SK-N-SH (cell line): ENCODE measurements around the gene KLC1. TPM values are rescaled to one million over a fixed set of nuclear protein-coding genes. Genes with fewer than 3 reads are reported as not detected.

Experiments
- CTCF ChIA-PET: fragments of 300-600, 350-600 bp; formaldehyde crosslinking; extraction: SDS; loops from one replicate; lab custom pipeline; 2021; lab: Yijun Ruan, JAX
- POLR2A ChIA-PET: fragments of 350-600 bp; sonication (Branson Sonifier 250); formaldehyde crosslinking; extraction: SDS; loops from one replicate; lab custom pipeline; 2020; ENCODE audit warnings: antibody characterized with exemption, inconsistent platforms; lab: Yijun Ruan, JAX
- DNase-seq: peaks from one replicate; pipeline ENCODE4 v3.0.0; 2012
- H2AFZ ChIP-seq: fragments of 200-600 bp; sonication (generic); 2 replicates; pipeline ENCODE4 v1.8.1; 2016; ENCODE audit warnings: antibody characterized with exemption, mild to moderate bottlenecking, low read depth
- H3F3A ChIP-seq: fragments of 200-600 bp; sonication (generic); replicated peaks from 2 replicates; pipeline ENCODE3; 2016; ENCODE audit warnings: antibody characterized with exemption, mild to moderate bottlenecking; ENCODE audit not compliant: insufficient read depth
- H3K27ac ChIP-seq, 2 experiments: fragments of 200-500 bp in 1 of 2; fragments of 200-600 bp in 1 of 2; sonication (Bioruptor generic) in 1 of 2; sonication (generic), shearing (Covaris generic) in 1 of 2; 2 replicates each; pipeline versions ENCODE4 v1.5.1 to v1.6.1; 2014 to 2016; ENCODE audit warnings: low read depth in 2 of 2, inconsistent platforms in 1 of 2, low read length in 1 of 2, mild to moderate bottlenecking in 1 of 2, mixed read lengths in 1 of 2
- H3K27me3 ChIP-seq: fragments of 200-600 bp; sonication (generic), shearing (Covaris generic); 2 replicates; pipeline ENCODE4 v1.6.1; 2016; ENCODE audit warnings: mixed run types; ENCODE audit not compliant: insufficient read depth
- H3K36me3 ChIP-seq, 2 experiments: fragments of 200-500 bp in 1 of 2; fragments of 200-600 bp in 1 of 2; sonication (Bioruptor generic) in 1 of 2; sonication (generic) in 1 of 2; replicated peaks in 1 of 2; 2 replicates each; pipeline versions ENCODE3 to v1.5.1; 2014 to 2016; ENCODE audit warnings: low read length in 1 of 2, mild to moderate bottlenecking in 1 of 2; ENCODE audit not compliant: insufficient read depth in 2 of 2, control insufficient read depth in 1 of 2
- H3K4me1 ChIP-seq, 2 experiments: fragments of 200-500 bp in 1 of 2; fragments of 200-600 bp in 1 of 2; sonication (Bioruptor generic) in 1 of 2; sonication (generic), shearing (Covaris generic) in 1 of 2; 2 replicates each; pipeline versions ENCODE4 v1.5.1 to v1.6.1; 2014 to 2016; ENCODE audit warnings: low read depth in 1 of 2, low read length in 1 of 2, mixed run types in 1 of 2; ENCODE audit not compliant: insufficient read depth in 2 of 2, control insufficient read depth in 1 of 2
- H3K4me2 ChIP-seq: fragments of 200-600 bp; sonication (generic), shearing (Covaris generic); 2 replicates; pipeline ENCODE4 v1.6.1; 2017; ENCODE audit warnings: mixed run types
- H3K4me3 ChIP-seq, 2 experiments: fragments of 200-500 bp in 1 of 2; fragments of 200-600 bp in 1 of 2; sonication (Bioruptor generic) in 1 of 2; sonication (generic), shearing (Covaris generic) in 1 of 2; 2 replicates each; pipeline versions ENCODE4 v1.5.1 to v1.8.1; 2014 to 2016; ENCODE audit warnings: low read depth in 2 of 2, inconsistent platforms in 1 of 2, low read length in 1 of 2, mild to moderate bottlenecking in 1 of 2, mixed read lengths in 1 of 2, moderate library complexity in 1 of 2
- H3K79me2 ChIP-seq: fragments of 200-600 bp; sonication (generic); 2 replicates; pipeline ENCODE4 v1.8.1; 2017; ENCODE audit warnings: mild to moderate bottlenecking; ENCODE audit not compliant: insufficient read depth
- H3K9ac ChIP-seq: fragments of 200-600 bp; sonication (generic); 2 replicates; pipeline ENCODE4 v1.6.1; 2017; ENCODE audit warnings: mixed run types
- H3K9me2 ChIP-seq: fragments of 200-600 bp; sonication (generic); 2 replicates; pipeline ENCODE4 v1.6.1; 2017; ENCODE audit warnings: mixed run types
- H3K9me3 ChIP-seq: fragments of 200-600 bp; sonication (generic); 2 replicates; pipeline ENCODE4 v1.6.1; 2017; ENCODE audit warnings: mixed run types, mild to moderate bottlenecking, moderate library complexity
- H4K20me1 ChIP-seq: fragments of 200-600 bp; sonication (generic); 2 replicates; pipeline ENCODE4 v1.6.1; 2017; ENCODE audit warnings: mild to moderate bottlenecking, mixed run types; ENCODE audit not compliant: insufficient read depth
- ELF1 ChIP-seq: IDR thresholded peaks from 2 replicates; pipeline ENCODE4 v1.4.0; 2012
- EP300 ChIP-seq, 2 experiments: IDR thresholded peaks; 2 replicates each; pipeline versions ENCODE4 v1.4.0 to v1.6.1; 2012; ENCODE audit warnings: borderline replicate concordance in 1 of 2, low read depth in 1 of 2, low read length in 1 of 2
- EZH2phosphoT487 ChIP-seq: fragments of 200-600 bp; sonication (generic); IDR thresholded peaks from 2 replicates; pipeline ENCODE4 v1.6.1; 2017; ENCODE audit warnings: low read depth, mixed run types, mild to moderate bottlenecking, antibody characterized with exemption, moderate library complexity, borderline replicate concordance
- FOXJ3 ChIP-seq: sonication (generic); formaldehyde crosslinking; IDR thresholded peaks from 2 replicates; pipeline ENCODE4 v1.5.1; 2020; ENCODE audit warnings: mild to moderate bottlenecking, missing genetic modification reagents
- FOXM1 ChIP-seq: IDR thresholded peaks from 2 replicates; pipeline ENCODE4 v1.4.0; 2012; ENCODE audit warnings: low read depth, mild to moderate bottlenecking
- JUND ChIP-seq: IDR thresholded peaks from 2 replicates; pipeline ENCODE4 v1.4.0; 2012
- MEF2A ChIP-seq: IDR thresholded peaks from 2 replicates; pipeline ENCODE4 v1.4.0; 2012; ENCODE audit warnings: low read depth, borderline replicate concordance
- NRF1 ChIP-seq: IDR thresholded peaks from 2 replicates; pipeline ENCODE4 v1.6.1; 2012; ENCODE audit warnings: low read depth, mild to moderate bottlenecking, low read length
- POLR2AphosphoS5 ChIP-seq: IDR thresholded peaks from 2 replicates; pipeline ENCODE4 v1.6.1; 2012; ENCODE audit warnings: low read depth, low read length
- RCOR1 ChIP-seq: fragments of 150-350 bp; IDR thresholded peaks from 2 replicates; pipeline ENCODE4 v1.6.1; 2017; ENCODE audit warnings: antibody characterized with exemption, low read length
- SIN3A ChIP-seq: IDR thresholded peaks from 2 replicates; pipeline ENCODE4 v1.6.1; 2012; ENCODE audit warnings: low read depth, mild to moderate bottlenecking, low read length, moderate library complexity, borderline replicate concordance
- SMC3 ChIP-seq: IDR thresholded peaks from 2 replicates; pipeline ENCODE4 v1.6.1; 2012; ENCODE audit warnings: low read depth, low read length, improper control_type of control experiment
- TEAD4 ChIP-seq: IDR thresholded peaks from 2 replicates; pipeline ENCODE4 v1.4.0; 2012; ENCODE audit warnings: mild to moderate bottlenecking, borderline replicate concordance; ENCODE audit not compliant: insufficient read depth
- WGBS: methylation state at CpG from one replicate; pipeline ENCODE4 v1.1.6; 2017; ENCODE audit warnings: low lambda C conversion rate; 5-methylcytosine and 5-hydroxymethylcytosine counted together
- polyA plus RNA-seq, 3 experiments: library from polyadenylated mRNA; depleted of rRNA; stranded (reverse); fragments of >200 nt; gene quantifications; 2 replicates each; pipeline ENCODE4 v1.2.3, GENCODE V29; 2012
- TF ChIP-seq, protein P1 (sequence below): IDR thresholded peaks from 2 replicates; pipeline ENCODE4 v1.4.0; 2012; ENCODE audit warnings: low read depth
- TF ChIP-seq, protein P2 (sequence below): fragments of 200-600 bp; sonication (generic); IDR thresholded peaks from 2 replicates; pipeline ENCODE4 v1.6.1; 2017; ENCODE audit warnings: antibody characterized with exemption, mild to moderate bottlenecking, moderate library complexity

Gene KLC1
- polyA plus RNA-seq, 1 of the 3 experiments (the other 2 are of a cell fraction), result 308 TPM

DNA sequence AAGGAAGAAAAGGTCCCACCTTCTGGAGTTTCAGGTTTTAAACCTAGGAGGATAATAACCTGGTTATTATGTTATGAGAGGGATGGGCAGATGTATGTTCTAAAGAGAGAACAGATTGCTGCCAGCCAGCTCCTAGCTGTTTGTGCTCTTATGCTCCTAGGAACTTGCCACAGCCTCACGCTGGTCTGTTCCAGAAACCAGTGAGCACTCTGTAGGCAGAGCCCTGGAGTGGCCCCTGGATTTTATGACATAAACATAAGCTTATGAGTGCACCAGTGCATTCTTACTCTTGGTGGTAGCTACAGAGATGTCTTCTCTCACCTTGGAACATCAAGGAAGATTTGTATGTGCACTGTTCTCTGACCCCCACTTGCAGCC, 27.7 kb downstream of the KLC1 start (continued):
- no peak for TF ChIP-seq SIN3A
- TF ChIP-seq, protein P1, sequence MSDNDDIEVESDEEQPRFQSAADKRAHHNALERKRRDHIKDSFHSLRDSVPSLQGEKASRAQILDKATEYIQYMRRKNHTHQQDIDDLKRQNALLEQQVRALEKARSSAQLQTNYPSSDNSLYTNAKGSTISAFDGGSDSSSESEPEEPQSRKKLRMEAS, result no peak
- TF ChIP-seq JUND, result no peak
- TF ChIP-seq ELF1, result no peak
- TF ChIP-seq MEF2A, result no peak
- TF ChIP-seq EP300 (IDR thresholded peaks at IDR 0.05; ENCODE audit: borderline replicate concordance in 1 of 2, low read depth in 1 of 2, low read length in 1 of 2), result no peak
- TF ChIP-seq, protein P2, sequence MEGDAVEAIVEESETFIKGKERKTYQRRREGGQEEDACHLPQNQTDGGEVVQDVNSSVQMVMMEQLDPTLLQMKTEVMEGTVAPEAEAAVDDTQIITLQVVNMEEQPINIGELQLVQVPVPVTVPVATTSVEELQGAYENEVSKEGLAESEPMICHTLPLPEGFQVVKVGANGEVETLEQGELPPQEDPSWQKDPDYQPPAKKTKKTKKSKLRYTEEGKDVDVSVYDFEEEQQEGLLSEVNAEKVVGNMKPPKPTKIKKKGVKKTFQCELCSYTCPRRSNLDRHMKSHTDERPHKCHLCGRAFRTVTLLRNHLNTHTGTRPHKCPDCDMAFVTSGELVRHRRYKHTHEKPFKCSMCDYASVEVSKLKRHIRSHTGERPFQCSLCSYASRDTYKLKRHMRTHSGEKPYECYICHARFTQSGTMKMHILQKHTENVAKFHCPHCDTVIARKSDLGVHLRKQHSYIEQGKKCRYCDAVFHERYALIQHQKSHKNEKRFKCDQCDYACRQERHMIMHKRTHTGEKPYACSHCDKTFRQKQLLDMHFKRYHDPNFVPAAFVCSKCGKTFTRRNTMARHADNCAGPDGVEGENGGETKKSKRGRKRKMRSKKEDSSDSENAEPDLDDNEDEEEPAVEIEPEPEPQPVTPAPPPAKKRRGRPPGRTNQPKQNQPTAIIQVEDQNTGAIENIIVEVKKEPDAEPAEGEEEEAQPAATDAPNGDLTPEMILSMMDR, result no peak
- no peak for TF ChIP-seq NRF1

DNA sequence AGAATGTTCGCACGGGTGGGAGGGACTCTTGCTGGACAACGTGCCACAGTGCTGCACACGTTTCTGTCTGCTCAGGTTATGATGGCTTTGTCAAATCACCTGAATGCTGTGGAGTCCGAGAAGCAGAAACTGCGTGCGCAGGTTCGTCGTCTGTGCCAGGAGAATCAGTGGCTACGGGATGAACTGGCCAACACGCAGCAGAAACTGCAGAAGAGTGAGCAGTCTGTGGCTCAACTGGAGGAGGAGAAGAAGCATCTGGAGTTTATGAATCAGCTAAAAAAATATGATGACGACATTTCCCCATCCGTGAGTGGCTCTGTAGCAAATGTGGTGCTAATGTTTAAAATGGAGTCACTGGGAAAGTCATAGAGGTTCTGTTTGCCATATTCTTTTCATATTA, 28.5 kb downstream of the KLC1 start:
- Histone ChIP-seq H2AFZ (no peak overlapping the region), H3K9me3 (no peaks in the 10 kb centered on the region), H3K27me3 (no peaks in the 10 kb centered on the region), H3K9ac (no peak overlapping the region), H3K27ac (no peak overlapping the region), H3K4me1 (peaks cover 8 to 14% of the 10 kb centered on the region in 2 experiments; a peak in 2 of 4 replicates), H3K36me3 (peaks cover 62 to 71% of the 10 kb centered on the region in 2 experiments), H3F3A (peaks cover 15% of the 10 kb centered on the region), H4K20me1 (peaks cover 72% of the 10 kb centered on the region), H3K4me2 (no peak overlapping the region), H3K79me2 (peaks cover 93% of the 10 kb centered on the region), H3K4me3 (no peak overlapping the region), H3K9me2 (no peaks in the 10 kb centered on the region)
- TF ChIP-seq FOXJ3 (no peak), SMC3 (no peak), FOXM1 (no peak), TEAD4 (no peak), EP300 (IDR thresholded peaks at IDR 0.05; ENCODE audit: borderline replicate concordance in 1 of 2, low read depth in 1 of 2, low read length in 1 of 2) (no peak)
- 89% methylated on average over 13 of the region's 13 CpGs for WGBS
- ChIA-PET CTCF (interaction anchor here (1.1 kb wide), 1 partner anchor 50 kb away, joined by 3 read pairs; no protein-coding TSS in a partner anchor), POLR2A (interaction anchor here (0.6 kb wide), 1 partner anchor 163 kb away, joined by 4 read pairs; no protein-coding TSS in a partner anchor)
- DNase-seq, result no peak

DNA sequence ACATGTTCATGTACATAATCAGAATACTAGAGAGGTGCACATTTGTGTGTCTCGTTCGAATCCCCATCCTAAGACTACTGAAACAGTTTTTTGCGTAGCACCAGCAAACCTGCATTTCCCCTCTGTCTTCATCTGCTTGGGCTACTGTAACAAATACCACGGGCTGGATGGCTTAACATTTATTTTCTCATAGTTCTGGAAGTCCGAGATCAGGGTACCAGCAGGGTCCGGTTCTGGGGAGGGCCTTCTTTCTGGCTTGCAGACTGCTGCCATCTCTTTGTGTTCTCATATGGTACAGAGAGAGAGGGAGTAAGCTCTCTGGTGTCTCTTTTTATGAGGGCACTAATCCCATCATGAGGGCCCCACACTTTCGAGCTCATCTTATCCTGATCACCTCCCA, 30.6 kb downstream of the KLC1 start:
- Histone ChIP-seq H3F3A (peaks cover 23% of the 10 kb centered on the region), H3K27me3 (no peaks in the 10 kb centered on the region), H4K20me1 (peaks cover 72% of the 10 kb centered on the region), H3K9me2 (no peaks in the 10 kb centered on the region), H3K9me3 (no peaks in the 10 kb centered on the region), H3K79me2 (peaks cover 94% of the 10 kb centered on the region), H3K27ac (no peak overlapping the region), H3K36me3 (peaks cover 59 to 80% of the 10 kb centered on the region in 2 experiments), H3K4me3 (no peak overlapping the region), H2AFZ (no peak overlapping the region), H3K9ac (no peak overlapping the region), H3K4me1 (peaks cover under 1 to 9% of the 10 kb centered on the region in 2 experiments; a peak in 1 of 4 replicates), H3K4me2 (no peak overlapping the region)
- ChIA-PET POLR2A (no interaction called here), CTCF (interaction anchor here (2.0 kb wide), 1 partner anchor 20 kb away, joined by 9 read pairs; no protein-coding TSS in a partner anchor)
- WGBS, result 88% methylated on average over 7 of the region's 7 CpGs
- DNase-seq, result no peak
- TF ChIP-seq POLR2AphosphoS5 (no peak), SMC3 (no peak), RCOR1 (no peak), EZH2phosphoT487 (no peak)
